ENCODE results near the gene CDX1.

The CDX1 gene

DNA sequence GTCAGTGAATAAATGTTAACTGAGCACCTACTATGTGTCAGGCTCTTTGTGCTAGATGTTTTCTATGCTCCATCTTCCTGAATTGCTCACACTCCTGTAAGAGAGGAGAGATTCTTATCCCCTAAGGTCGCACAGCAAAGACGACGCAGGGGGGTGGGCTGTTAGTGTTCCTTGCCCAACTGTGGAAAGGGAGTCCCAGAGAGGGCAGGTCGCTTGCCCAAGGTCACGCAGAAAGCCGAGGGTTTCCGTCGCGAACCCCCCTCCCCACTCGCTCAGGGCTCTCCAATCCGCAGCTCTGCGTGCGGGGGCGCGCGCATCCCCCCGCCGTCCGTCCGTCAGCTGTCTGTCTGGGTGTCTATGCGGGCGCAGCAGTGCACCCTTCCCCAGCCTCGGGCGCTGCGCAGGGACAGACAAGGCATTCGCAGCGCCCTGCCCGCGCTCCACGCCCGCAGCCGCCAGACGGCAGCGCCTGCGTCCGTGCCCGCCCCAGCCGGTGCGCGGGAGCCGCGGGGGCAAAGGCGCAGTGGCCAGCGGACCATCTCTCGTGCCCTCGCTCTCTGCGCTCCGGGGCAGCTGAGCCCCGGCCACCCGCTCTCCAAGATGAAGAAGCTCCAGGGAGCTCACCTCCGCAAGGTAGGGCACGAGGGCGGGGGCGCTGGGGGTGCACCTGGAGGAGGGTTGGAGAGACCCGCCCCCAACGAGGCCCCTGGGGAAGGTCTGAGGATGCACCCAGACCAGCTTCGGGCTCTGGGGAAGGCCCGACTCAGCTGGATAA is 23.3 kb downstream of the CDX1 start, which contains the start of gene SLC6A7:
Gene SLC6A7, plus strand, starts transcription at position 335 of the 775 bp plus-strand sequence. Its CDS starts 266 bp downstream, at position 601.
- H3K27ac ChIP-seq, result no peak within 1 kb of the TSS
- no peaks in the 10 kb centered on the region for H3K9me3 ChIP-seq (ENCODE audit: severe bottlenecking)
- no peak for DNase-seq
- no peaks in the 10 kb centered on the region for H3K36me3 ChIP-seq
- no peak within 1 kb of the TSS for H3K4me3 ChIP-seq (ENCODE audit: low read depth, low read length)
- H3K27me3 ChIP-seq (ENCODE audit: insufficient read depth, low read depth, severe bottlenecking), result no peaks in the 10 kb centered on the region
- TF ChIP-seq, protein P1, sequence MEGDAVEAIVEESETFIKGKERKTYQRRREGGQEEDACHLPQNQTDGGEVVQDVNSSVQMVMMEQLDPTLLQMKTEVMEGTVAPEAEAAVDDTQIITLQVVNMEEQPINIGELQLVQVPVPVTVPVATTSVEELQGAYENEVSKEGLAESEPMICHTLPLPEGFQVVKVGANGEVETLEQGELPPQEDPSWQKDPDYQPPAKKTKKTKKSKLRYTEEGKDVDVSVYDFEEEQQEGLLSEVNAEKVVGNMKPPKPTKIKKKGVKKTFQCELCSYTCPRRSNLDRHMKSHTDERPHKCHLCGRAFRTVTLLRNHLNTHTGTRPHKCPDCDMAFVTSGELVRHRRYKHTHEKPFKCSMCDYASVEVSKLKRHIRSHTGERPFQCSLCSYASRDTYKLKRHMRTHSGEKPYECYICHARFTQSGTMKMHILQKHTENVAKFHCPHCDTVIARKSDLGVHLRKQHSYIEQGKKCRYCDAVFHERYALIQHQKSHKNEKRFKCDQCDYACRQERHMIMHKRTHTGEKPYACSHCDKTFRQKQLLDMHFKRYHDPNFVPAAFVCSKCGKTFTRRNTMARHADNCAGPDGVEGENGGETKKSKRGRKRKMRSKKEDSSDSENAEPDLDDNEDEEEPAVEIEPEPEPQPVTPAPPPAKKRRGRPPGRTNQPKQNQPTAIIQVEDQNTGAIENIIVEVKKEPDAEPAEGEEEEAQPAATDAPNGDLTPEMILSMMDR (IDR thresholded peaks at IDR 0.05; ENCODE audit: low read depth, low read length), result no peak

DNA sequence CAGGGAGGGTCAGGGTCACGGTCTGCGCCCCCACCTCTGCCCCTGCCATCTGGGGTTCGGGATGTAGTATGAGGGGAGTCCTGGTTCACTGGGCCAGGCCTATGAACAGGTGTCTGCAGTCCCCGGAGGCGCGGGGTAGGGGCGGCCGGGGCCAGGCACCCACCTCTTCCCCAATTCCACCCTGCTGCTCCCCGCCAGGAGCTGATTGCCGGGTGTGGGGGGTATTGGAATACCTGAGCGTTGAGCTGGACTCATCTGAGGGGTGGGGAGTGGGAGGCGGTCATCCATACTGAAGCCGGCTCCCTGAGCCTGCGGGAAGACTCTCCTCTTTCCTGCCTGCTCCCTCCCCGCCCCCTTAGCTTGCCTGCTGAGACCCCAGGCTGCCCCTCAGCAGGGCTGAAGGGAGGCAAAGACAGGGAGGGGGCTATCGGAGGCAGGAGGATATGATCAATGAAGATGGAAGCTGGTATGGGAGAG is 24.0 kb downstream of the CDX1 start:
- no peaks in the 10 kb centered on the region for H3K9me3 ChIP-seq (ENCODE audit: severe bottlenecking)
- no peaks in the 10 kb centered on the region for H3K27me3 ChIP-seq (ENCODE audit: insufficient read depth, low read depth, severe bottlenecking)
- no peak overlapping the region for H3K4me3 ChIP-seq (ENCODE audit: low read depth, low read length)
- TF ChIP-seq, protein P1 (IDR thresholded peaks at IDR 0.05; ENCODE audit: low read depth, low read length), result no peak
- H3K36me3 ChIP-seq, result no peaks in the 10 kb centered on the region
- DNase-seq, result no peak
- H3K27ac ChIP-seq, result no peak overlapping the region

DNA sequence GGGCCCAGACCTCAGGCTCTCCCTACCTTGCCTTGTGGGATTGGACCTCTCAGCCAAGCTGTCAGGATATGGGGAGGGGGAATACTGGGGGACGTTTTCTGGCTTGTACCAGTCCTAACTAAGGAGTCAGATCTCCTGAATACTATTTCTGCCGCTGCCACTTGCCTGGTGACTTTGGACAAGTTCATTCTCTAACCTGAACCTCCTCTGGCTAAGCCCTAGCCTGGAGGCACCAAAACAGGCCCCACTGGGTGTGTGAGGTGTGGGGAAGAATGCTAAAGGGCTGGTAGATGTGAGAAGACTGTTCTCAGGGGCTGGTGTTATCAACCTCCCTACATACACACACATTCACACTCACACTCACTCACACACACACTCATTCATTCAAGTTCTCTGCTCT is 24.4 kb downstream of the CDX1 start:
- H3K27me3 ChIP-seq (ENCODE audit: insufficient read depth, low read depth, severe bottlenecking), result no peaks in the 10 kb centered on the region
- H3K4me3 ChIP-seq (ENCODE audit: low read depth, low read length), result no peak overlapping the region
- no peak overlapping the region for H3K27ac ChIP-seq
- no peak for DNase-seq
- TF ChIP-seq, protein P1 (IDR thresholded peaks at IDR 0.05; ENCODE audit: low read depth, low read length), result no peak
- no peaks in the 10 kb centered on the region for H3K9me3 ChIP-seq (ENCODE audit: severe bottlenecking)
- no peaks in the 10 kb centered on the region for H3K36me3 ChIP-seq

- no peak for DNase-seq
- H3K27me3 ChIP-seq (ENCODE audit: insufficient read depth, low read depth, severe bottlenecking), result no peaks in the 10 kb centered on the region
Measured at GRCh38 chr5:150192462-150192861, 25.9 kb downstream of the CDX1 start.

DNA sequence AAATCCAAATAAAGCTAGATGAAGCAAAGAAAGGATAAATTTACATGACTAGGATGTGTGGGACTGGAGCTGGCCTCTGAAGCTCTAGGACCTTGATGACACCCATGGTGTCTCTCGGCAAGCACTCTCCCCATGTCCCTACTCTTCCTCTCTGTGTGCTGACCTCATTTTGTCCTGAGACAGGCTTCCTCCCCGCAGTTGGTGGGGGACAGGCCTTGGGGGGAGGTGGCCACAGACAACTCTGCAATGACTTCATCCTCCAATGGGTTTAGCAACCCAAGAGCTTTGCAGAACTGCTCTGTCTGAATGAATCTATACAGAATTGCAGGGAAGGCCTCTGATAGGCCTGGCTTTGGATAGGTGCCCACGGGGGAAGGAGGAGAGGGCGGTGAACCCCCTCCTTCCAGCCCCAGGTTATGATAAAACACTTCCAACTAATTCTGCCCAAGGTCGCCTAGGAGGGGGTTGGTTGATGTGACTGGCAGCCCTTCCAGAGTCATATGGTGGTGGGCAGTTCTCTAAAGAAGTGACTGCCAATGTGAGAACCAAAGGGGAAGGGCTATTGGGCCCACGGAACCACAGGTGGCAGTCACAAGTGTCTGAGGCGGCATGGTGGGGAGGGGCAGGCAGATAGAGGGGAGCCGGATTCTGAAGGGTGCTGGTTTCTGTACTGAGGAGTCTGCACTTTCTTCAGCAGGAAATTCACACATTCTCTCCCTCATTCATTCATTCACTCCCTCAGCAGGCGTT is 29.3 kb downstream of the CDX1 start:
- TF ChIP-seq, protein P1 (IDR thresholded peaks at IDR 0.05; ENCODE audit: low read depth, low read length), result no peak
- Histone ChIP-seq H3K4me3 (ENCODE audit: low read depth, low read length) (no peak overlapping the region), H3K27me3 (ENCODE audit: insufficient read depth, low read depth, severe bottlenecking) (no peaks in the 10 kb centered on the region), H3K9me3 (ENCODE audit: severe bottlenecking) (no peaks in the 10 kb centered on the region), H3K27ac (no peak overlapping the region), H3K36me3 (no peaks in the 10 kb centered on the region)
- no peak for DNase-seq

More at GRCh38 chr5:150192462-150192861, 25.9 kb downstream of the CDX1 start:
- Histone ChIP-seq H3K36me3 (no peaks in the 10 kb centered on the region), H3K27ac (no peak overlapping the region), H3K9me3 (ENCODE audit: severe bottlenecking) (no peaks in the 10 kb centered on the region), H3K4me3 (ENCODE audit: low read depth, low read length) (no peak overlapping the region)
- TF ChIP-seq, protein P1 (IDR thresholded peaks at IDR 0.05; ENCODE audit: low read depth, low read length), result no peak

Data from WERI-Rb-1 (cell line).